Right atrium auricular region (tissue), 2 donors: ENCODE data around the gene ZSCAN9. TPM values are rescaled to one million over a fixed set of nuclear protein-coding genes. Genes with fewer than 3 reads are reported as not detected.

ENCODE experiments used
- DNase-seq: peaks from one replicate; pipeline ENCODE4 v3.0.0-alpha.2; 2019; ENCODE audit warnings: low spot score
- H3K27ac ChIP-seq, 2 donors: fragments of 200-600 bp; sonication (generic); 1 replicate in 1 of 2; 2 replicates in 1 of 2; pipeline ENCODE4 v1.5.1; 2016 to 2019
- H3K27me3 ChIP-seq, 2 donors: fragments of 200-600 bp; sonication (generic); one replicate each; pipeline versions ENCODE4 v1.5.1 to v1.6.0; 2017 to 2019
- H3K36me3 ChIP-seq: fragments of 200-600 bp; sonication (generic); one replicate; pipeline ENCODE4 v1.5.1; 2016
- H3K4me1 ChIP-seq, 2 donors: fragments of 200-600 bp; sonication (generic); one replicate each; pipeline versions ENCODE4 v1.5.1 to v1.6.0; 2017 to 2019
- H3K4me3 ChIP-seq, 2 donors: fragments of 200-600 bp; sonication (generic); 1 replicate in 1 of 2; 2 replicates in 1 of 2; pipeline ENCODE4 v1.5.1; 2017 to 2019; ENCODE audit warnings: mild to moderate bottlenecking in 1 of 2, moderate library complexity in 1 of 2
- H3K9me3 ChIP-seq, 2 donors: fragments of 200-600 bp; sonication (generic); one replicate each; pipeline ENCODE4 v1.5.1; 2019
- total RNA-seq, 2 donors: library from RNA; depleted of rRNA; stranded (reverse); fragments of >200 nt; gene quantifications; one replicate each; pipeline ENCODE4 v1.1.0, GENCODE V29; 2016
- TF ChIP-seq, protein P1 (sequence below), 2 donors: fragments of 200-600 bp; sonication (generic); IDR thresholded peaks; one replicate each; pipeline ENCODE4 v1.5.1; 2019; ENCODE audit warnings: antibody characterized with exemption in 2 of 2

ZSCAN9 gene
- total RNA-seq, 2 donors from 2014 or later = 5.8 to 10.1 TPM

DNA sequence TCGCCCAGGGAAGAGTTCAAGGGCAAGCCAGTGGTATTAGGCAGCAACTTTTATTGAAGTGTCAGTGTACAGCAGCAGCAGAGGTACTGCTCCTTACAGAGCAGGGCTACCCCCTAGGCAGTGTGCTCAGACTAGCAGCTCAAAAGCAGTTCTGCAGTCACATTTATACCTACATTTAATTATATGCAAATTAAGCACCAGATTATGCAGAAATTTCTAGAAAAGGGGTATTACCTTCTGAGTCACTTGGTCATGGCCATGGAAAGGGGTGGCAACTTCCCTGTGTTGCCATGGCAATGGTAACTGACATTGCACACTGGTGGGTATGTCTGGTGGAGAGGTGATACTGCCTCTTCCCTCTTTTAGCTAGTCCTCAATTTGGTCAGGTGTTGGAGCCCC, 29.0 kb downstream of the ZSCAN9 start:
- Histone ChIP-seq H3K36me3 (no peaks in the 10 kb centered on the region), H3K4me1 (peaks cover 0 to 20% of the 10 kb centered on the region in 2 donors), H3K27me3 (no peaks in the 10 kb centered on the region), H3K9me3 (no peaks in the 10 kb centered on the region), H3K27ac (no peak overlapping the region), H3K4me3 (no peak overlapping the region)
- TF ChIP-seq, protein P1, sequence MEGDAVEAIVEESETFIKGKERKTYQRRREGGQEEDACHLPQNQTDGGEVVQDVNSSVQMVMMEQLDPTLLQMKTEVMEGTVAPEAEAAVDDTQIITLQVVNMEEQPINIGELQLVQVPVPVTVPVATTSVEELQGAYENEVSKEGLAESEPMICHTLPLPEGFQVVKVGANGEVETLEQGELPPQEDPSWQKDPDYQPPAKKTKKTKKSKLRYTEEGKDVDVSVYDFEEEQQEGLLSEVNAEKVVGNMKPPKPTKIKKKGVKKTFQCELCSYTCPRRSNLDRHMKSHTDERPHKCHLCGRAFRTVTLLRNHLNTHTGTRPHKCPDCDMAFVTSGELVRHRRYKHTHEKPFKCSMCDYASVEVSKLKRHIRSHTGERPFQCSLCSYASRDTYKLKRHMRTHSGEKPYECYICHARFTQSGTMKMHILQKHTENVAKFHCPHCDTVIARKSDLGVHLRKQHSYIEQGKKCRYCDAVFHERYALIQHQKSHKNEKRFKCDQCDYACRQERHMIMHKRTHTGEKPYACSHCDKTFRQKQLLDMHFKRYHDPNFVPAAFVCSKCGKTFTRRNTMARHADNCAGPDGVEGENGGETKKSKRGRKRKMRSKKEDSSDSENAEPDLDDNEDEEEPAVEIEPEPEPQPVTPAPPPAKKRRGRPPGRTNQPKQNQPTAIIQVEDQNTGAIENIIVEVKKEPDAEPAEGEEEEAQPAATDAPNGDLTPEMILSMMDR (IDR thresholded peaks at IDR 0.05) = no peak
- DNase-seq = no peak

DNA sequence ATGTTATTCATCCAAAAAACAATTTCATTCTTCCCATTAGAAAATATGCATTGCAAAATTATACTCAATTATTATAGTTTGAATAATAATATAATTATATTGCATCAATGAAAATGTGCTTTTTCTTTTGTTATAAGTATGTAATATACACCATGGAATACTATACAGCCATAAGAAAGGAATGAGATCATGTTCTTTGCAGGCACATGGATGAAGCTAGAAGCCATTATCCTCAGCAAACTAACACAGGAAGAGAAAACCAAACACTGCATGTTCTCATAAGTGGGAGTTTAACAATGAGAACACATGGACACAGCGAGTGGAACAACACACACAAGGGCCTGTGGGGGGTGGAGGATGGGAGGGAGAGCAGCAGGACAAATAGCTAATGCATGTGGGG, 32.0 kb downstream of the ZSCAN9 start:
- H3K9me3 ChIP-seq = peaks cover 0 to 7% of the 10 kb centered on the region in 2 donors
- H3K4me3 ChIP-seq = no peak overlapping the region
- TF ChIP-seq, protein P1 (IDR thresholded peaks at IDR 0.05) = no peak
- no peaks in the 10 kb centered on the region for H3K36me3 ChIP-seq
- H3K27ac ChIP-seq = no peak overlapping the region
- H3K4me1 ChIP-seq = peaks cover 0 to 12% of the 10 kb centered on the region in 2 donors
- H3K27me3 ChIP-seq = no peaks in the 10 kb centered on the region
- DNase-seq = no peak

DNA sequence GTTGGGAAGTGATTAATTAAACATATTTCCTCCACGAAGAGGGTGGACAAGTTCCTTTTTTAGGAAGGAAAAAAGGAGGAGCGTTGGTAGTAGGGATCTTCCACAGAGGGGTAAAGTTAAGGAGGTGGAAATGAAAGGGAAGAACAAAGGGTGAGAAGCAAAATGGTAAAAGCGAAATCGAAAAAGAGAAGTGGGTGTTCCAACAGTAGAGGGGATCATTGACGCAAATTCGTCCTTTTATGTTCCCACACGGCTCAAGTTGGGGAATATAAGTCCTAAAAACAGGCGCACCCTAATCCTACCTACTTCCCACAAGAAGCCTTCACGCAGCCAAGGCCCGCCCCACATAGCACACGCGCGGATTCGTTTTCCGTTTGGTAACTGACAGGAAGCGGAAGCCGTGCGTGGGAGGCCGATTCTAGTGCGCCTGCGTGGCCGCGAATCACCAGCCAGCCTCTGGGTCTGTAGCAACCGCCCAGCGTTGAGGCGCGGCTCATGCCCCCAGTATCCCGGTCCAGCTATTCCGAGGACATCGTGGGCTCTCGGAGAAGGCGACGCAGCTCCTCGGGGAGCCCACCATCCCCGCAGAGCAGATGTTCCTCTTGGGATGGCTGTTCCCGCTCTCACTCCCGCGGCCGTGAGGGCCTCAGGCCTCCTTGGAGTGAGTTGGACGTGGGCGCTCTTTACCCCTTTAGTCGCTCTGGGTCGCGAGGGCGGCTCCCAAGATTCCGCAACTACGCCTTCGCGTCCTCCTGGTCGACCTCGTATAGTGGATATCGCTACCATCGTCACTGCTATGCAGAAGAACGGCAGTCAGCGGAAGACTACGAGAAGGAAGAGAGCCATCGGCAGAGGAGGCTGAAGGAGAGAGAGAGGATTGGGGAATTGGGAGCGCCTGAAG, 34.1 kb downstream of the ZSCAN9 start, which contains the start of gene NKAPL:
Gene NKAPL, plus strand, starts transcription at position 421 of the 901 bp plus-strand sequence. Its CDS starts 75 bp downstream, at position 496.
- Histone ChIP-seq H3K4me1 (peaks cover 0 to 4% of the 10 kb centered on the region in 2 donors), H3K36me3 (no peaks in the 10 kb centered on the region), H3K27ac (peak within 1 kb of the TSS; percentile 27 to 28), H3K9me3 (peaks cover 0 to 7% of the 10 kb centered on the region in 2 donors), H3K27me3 (no peaks in the 10 kb centered on the region), H3K4me3 (peak within 1 kb of the TSS; percentile 33 to 57)
- TF ChIP-seq, protein P1 (IDR thresholded peaks at IDR 0.05) = no peak
- DNase-seq = peak; percentile 88

- TF ChIP-seq, protein P1 (IDR thresholded peaks at IDR 0.05) = no peak
- Histone ChIP-seq H3K36me3 (no peaks in the 10 kb centered on the region), H3K27ac (no peak overlapping the region), H3K4me1 (peaks cover 0 to 30% of the 10 kb centered on the region in 2 donors), H3K4me3 (no peak overlapping the region), H3K27me3 (no peaks in the 10 kb centered on the region), H3K9me3 (peaks cover 0 to 7% of the 10 kb centered on the region in 2 donors)
- DNase-seq = no peak
Observed at GRCh38 chr6:28263922-28264321, 38.8 kb downstream of the ZSCAN9 start.

DNA sequence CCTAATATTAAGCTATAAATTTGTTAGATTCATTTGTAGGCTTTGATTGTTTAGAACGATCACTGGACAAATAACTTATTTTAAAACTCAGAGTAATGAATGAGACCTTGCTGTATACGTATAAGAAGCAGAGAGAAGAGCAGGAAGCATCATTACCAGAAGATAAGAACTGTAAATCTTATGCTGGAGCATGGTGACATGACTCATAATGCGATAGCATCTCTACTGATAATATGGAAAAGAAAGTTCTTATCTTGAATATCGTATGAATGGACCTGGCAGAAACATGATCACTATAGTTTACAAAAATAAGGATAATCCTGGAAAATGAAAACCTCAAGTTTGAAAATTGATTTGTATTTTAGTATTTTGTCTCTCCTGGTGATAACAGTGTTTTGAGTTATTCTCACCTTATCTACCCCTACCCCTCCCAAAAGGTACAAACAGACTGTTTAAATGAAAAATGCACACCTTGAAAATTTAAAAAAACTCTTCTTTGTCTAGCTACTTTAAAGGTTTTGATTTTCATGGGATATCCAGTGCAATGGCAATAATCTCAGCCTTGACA, 39.8 kb downstream of the ZSCAN9 start:
- Histone ChIP-seq H3K27ac (no peak overlapping the region), H3K36me3 (no peaks in the 10 kb centered on the region), H3K4me1 (peaks cover 0 to 31% of the 10 kb centered on the region in 2 donors), H3K9me3 (peaks cover 0 to 5% of the 10 kb centered on the region in 2 donors), H3K27me3 (no peaks in the 10 kb centered on the region), H3K4me3 (no peak overlapping the region)
- DNase-seq = no peak
- TF ChIP-seq, protein P1 (IDR thresholded peaks at IDR 0.05) = no peak
